GM12878 (cell line): Measurements from ENCODE around the gene TRH. TPM values are rescaled to one million over a fixed set of nuclear protein-coding genes. Genes with fewer than 3 reads are reported as not detected.

Source experiments
- ATAC-seq: fragments of 200-7000 bp; cut with Tn5 transposase; 3 replicates; pipeline ENCODE4 v1.9.1; 2020; ENCODE audit warnings: mild to moderate bottlenecking, moderate library complexity
- BruUV-seq: library from RNA; stranded (reverse); fragments of 400-500 nt; replicated peaks from 2 replicates; lab custom pipeline; 2021; lab: Mats Ljungman, UMichigan
- CTCF ChIA-PET: fragments of 300-600 bp; sonication (Branson Sonifier 250); formaldehyde crosslinking; extraction: SDS; loops from one replicate; lab custom pipeline; 2021; ENCODE audit warnings: inconsistent platforms; lab: Yijun Ruan, JAX
- POLR2A ChIA-PET: fragments of 350-600 bp; formaldehyde crosslinking; extraction: SDS; loops from one replicate; lab custom pipeline; 2021; ENCODE audit warnings: inconsistent platforms; lab: Charles Lee
- RAD21 ChIA-PET: fragments of 300-600 bp; sonication (Branson Sonifier 250); formaldehyde crosslinking; loops from one replicate; lab custom pipeline; 2023; ENCODE audit warnings: antibody characterized with exemption; ENCODE audit not compliant: unreplicated experiment; lab: Charles Lee
- SMC1A ChIA-PET: fragments of 300-600 bp; sonication (Branson Sonifier 250); formaldehyde crosslinking; loops from one replicate; lab custom pipeline; 2023; ENCODE audit not compliant: unreplicated experiment, uncharacterized antibody; lab: Charles Lee
- DNase-seq: peaks from one replicate; pipeline ENCODE4 v3.0.0-alpha.2; 2011; ENCODE audit warnings: low read depth, low spot score
- FAIRE-seq: peaks from 3 replicates; lab custom pipeline; 2011; peaks lifted over from hg19 to GRCh38; lab: Jason Lieb, UNC
- H2AFZ ChIP-seq: 2 replicates; pipeline ENCODE4 v1.6.0; 2011; ENCODE audit warnings: low read depth, low read length, control low read depth; ENCODE audit not compliant: control insufficient read depth
- H3K27ac ChIP-seq: 2 replicates; pipeline ENCODE4 v1.5.1; 2011; ENCODE audit warnings: control low read depth; ENCODE audit not compliant: control insufficient read depth, insufficient read depth
- H3K27me3 ChIP-seq, 2 experiments: replicated peaks in 1 of 2; 2 replicates each; pipeline versions ENCODE4 v1.6.0 to v1.6.1; 2011; ENCODE audit warnings: low read length in 1 of 2; ENCODE audit not compliant: control insufficient read depth in 2 of 2, insufficient read depth in 2 of 2
- H3K36me3 ChIP-seq, 2 experiments: 2 replicates each; pipeline ENCODE4 v1.5.1; 2011; ENCODE audit warnings: low read length in 1 of 2; ENCODE audit not compliant: control insufficient read depth in 2 of 2, insufficient read depth in 2 of 2
- H3K4me1 ChIP-seq: 2 replicates; pipeline ENCODE4 v1.6.1; 2011; ENCODE audit warnings: mild to moderate bottlenecking, low read length, moderate library complexity, mixed read lengths; ENCODE audit not compliant: control insufficient read depth, insufficient read depth
- H3K4me2 ChIP-seq: 2 replicates; pipeline ENCODE4 v1.6.0; 2011; ENCODE audit warnings: control low read depth; ENCODE audit not compliant: control insufficient read depth, insufficient read depth
- H3K4me3 ChIP-seq: fragments of 200-600 bp; sonication (generic); 2 replicates; pipeline ENCODE4 v1.5.1; 2016
- H3K79me2 ChIP-seq: 2 replicates; pipeline ENCODE4 v1.6.0; 2011; ENCODE audit warnings: low read length; ENCODE audit not compliant: control insufficient read depth, insufficient read depth
- H3K9ac ChIP-seq: 2 replicates; pipeline ENCODE4 v1.8.0; 2011; ENCODE audit warnings: low read length, control low read depth, mixed read lengths; ENCODE audit not compliant: control insufficient read depth, insufficient read depth
- H3K9me3 ChIP-seq: replicated peaks from 3 replicates; pipeline ENCODE4 v1.5.1; 2011; ENCODE audit warnings: mild to moderate bottlenecking, low read length; ENCODE audit not compliant: control insufficient read depth, insufficient read depth
- H4K20me1 ChIP-seq: 2 replicates; pipeline ENCODE4 v1.6.0; 2011; ENCODE audit not compliant: control insufficient read depth, insufficient read depth
- CHD2 ChIP-seq: IDR thresholded peaks from 2 replicates; pipeline ENCODE4 v1.6.1; 2011; ENCODE audit warnings: low read depth, low read length, improper control_type of control experiment, borderline replicate concordance
- CREB1 ChIP-seq: IDR thresholded peaks from 2 replicates; pipeline ENCODE4 v1.6.1; 2012; ENCODE audit warnings: low read depth, mild to moderate bottlenecking, inconsistent platforms
- HCFC1 ChIP-seq: fragments of 150-350 bp; IDR thresholded peaks from 2 replicates; pipeline ENCODE4 v1.6.1; 2014; ENCODE audit warnings: low read length
- IRF3 ChIP-seq: fragments of 450-650 bp; IDR thresholded peaks from 2 replicates; pipeline ENCODE4 v1.6.1; 2014; ENCODE audit warnings: mild to moderate bottlenecking
- NFYB ChIP-seq: IDR thresholded peaks from 2 replicates; pipeline ENCODE4 v1.6.1; 2011; ENCODE audit warnings: low read depth, mild to moderate bottlenecking, low read length, improper control_type of control experiment, moderate library complexity; ENCODE audit not compliant: insufficient read depth
- PRDM15 ChIP-seq: fragments of 450-650 bp; formaldehyde crosslinking; IDR thresholded peaks from 2 replicates; pipeline ENCODE4 v1.4.0; 2020; ENCODE audit warnings: mild to moderate bottlenecking, moderate library complexity
- SIX5 ChIP-seq: IDR thresholded peaks from 2 replicates; pipeline ENCODE4 v1.6.1; 2011; ENCODE audit warnings: mild to moderate bottlenecking, low read depth, low read length, moderate library complexity; ENCODE audit not compliant: severe bottlenecking
- SREBF1 ChIP-seq: IDR thresholded peaks from 2 replicates; pipeline ENCODE4 v1.6.1; 2012; ENCODE audit warnings: mild to moderate bottlenecking, low read length
- TCF7 ChIP-seq: IDR thresholded peaks from 2 replicates; pipeline ENCODE4 v1.6.1; 2014; ENCODE audit warnings: antibody characterized with exemption, borderline replicate concordance
- YBX1 ChIP-seq: fragments of 450-650 bp; IDR thresholded peaks from 2 replicates; pipeline ENCODE4 v1.6.1; 2016; ENCODE audit warnings: antibody characterized with exemption
- ZBTB33 ChIP-seq: fragments of 450-650 bp; IDR thresholded peaks from 2 replicates; pipeline ENCODE4 v1.6.1; 2017; ENCODE audit warnings: mild to moderate bottlenecking
- ZBTB40 ChIP-seq: fragments of 450-650 bp; IDR thresholded peaks from 2 replicates; pipeline ENCODE4 v1.6.1; 2016; ENCODE audit warnings: mild to moderate bottlenecking, moderate library complexity, borderline replicate concordance
- ZNF207 ChIP-seq: fragments of 450-650 bp; IDR thresholded peaks from 2 replicates; pipeline ENCODE4 v1.6.1; 2014; ENCODE audit warnings: antibody characterized with exemption, mild to moderate bottlenecking, borderline replicate concordance
- WGBS: methylation state at CpG from one replicate; pipeline ENCODE4 v1.1.6; 2016; ENCODE audit warnings: low lambda C conversion rate; ENCODE audit not compliant: insufficient replicate concordance, insufficient coverage; ENCODE audit errors: missing lambda C conversion rate; 5-methylcytosine and 5-hydroxymethylcytosine counted together
- in situ Hi-C: fragments of 300-500 bp; cut with MboI; formaldehyde crosslinking; loops from 9 replicates; pipeline ENCODE4 v1.14.3; 2018; ENCODE audit warnings: mixed read lengths
- intact Hi-C: fragments of 100-400 bp; cut with micrococcal nuclease; formaldehyde crosslinking; loops from one replicate; pipeline ENCODE4 v1.14.2; 2022; ENCODE audit not compliant: unreplicated experiment
- polyA plus RNA-seq, 11 experiments: library from polyadenylated mRNA; depleted of rRNA in 4 of 11; unstranded in 6 of 11; stranded (reverse) in 5 of 11; fragments of >200 nt; fragmentation: Nextera tagmentation in 4 of 11; fragmentation: Illumina TruSeq in 1 of 11; extraction: Ambion mirVana in 4 of 11; extraction: Trizol in 1 of 11; gene quantifications; 1 replicate in 1 of 11; 2 replicates in 10 of 11; pipeline versions ENCODE4 v1.2.1 to v1.2.3, GENCODE V29; 2011 to 2016; ENCODE audit warnings: inconsistent platforms in 2 of 11, missing spikeins in 2 of 11, low read depth in 1 of 11
- total RNA-seq, 4 experiments: library from RNA; depleted of rRNA in 3 of 4; stranded (reverse); fragments of >200 nt in 3 of 4; fragmentation: Illumina TruSeq in 1 of 4; extraction: Trizol in 1 of 4; gene quantifications; 2 replicates each; pipeline versions ENCODE4 v1.2.1 to v1.2.3, GENCODE V29; 2013 to 2021

TRH gene
- total and polyA plus RNA-seq, 10 of the 15 experiments (the other 5 are each of a cell fraction or from before 2014, with no cell fraction given) = not detected

GRCh38 chr3:129965937-129966336 is 8.6 kb upstream of the TRH start:
- no peak overlapping the region for H3K9ac ChIP-seq
- no peaks in the 10 kb centered on the region for H4K20me1 ChIP-seq
- no peak overlapping the region for H2AFZ ChIP-seq
- RAD21 ChIA-PET = no interaction called here
- H3K27me3 ChIP-seq = peaks cover 2 to 6% of the 10 kb centered on the region in 2 experiments
- H3K79me2 ChIP-seq = no peaks in the 10 kb centered on the region
- TF ChIP-seq ZNF207 (no peak), HCFC1 (no peak), SREBF1 (no peak), CREB1 (no peak), SIX5 (no peak), PRDM15 (CRISPR knock-in tag) (no peak), IRF3 (no peak), ZBTB40 (no peak), TCF7 (no peak), NFYB (no peak), YBX1 (no peak), CHD2 (no peak), ZBTB33 (no peak)
- TF ChIP-seq, all 136 proteins: peak for 0
- ATAC-seq (no peak), DNase-seq (no peak), FAIRE-seq (no peak)
- no peak overlapping the region for H3K4me2 ChIP-seq
- ChIA-PET CTCF (interaction anchor here (1.5 kb wide), 1 partner anchor 23 kb away, joined by 6 read pairs; no protein-coding TSS in a partner anchor), POLR2A (no interaction called here), SMC1A (no interaction called here)
- in situ Hi-C loops (no loop called here), intact Hi-C loops (no loop called here)
- no peak overlapping the region for H3K4me3 ChIP-seq
- H3K27ac ChIP-seq = no peak overlapping the region
- 0% methylated on average over 2 of the region's 2 CpGs for WGBS
- no TSS peak for BruUV-seq
- H3K36me3 ChIP-seq = no peaks in the 10 kb centered on the region
- H3K9me3 ChIP-seq = no peaks in the 10 kb centered on the region
- H3K4me1 ChIP-seq = no peaks in the 10 kb centered on the region
